Measurements from ENCODE around the gene SMARCA2. TPM values are rescaled to one million over a fixed set of nuclear protein-coding genes. Genes with fewer than 3 reads are reported as not detected.

SMARCA2 gene
- polyA plus RNA-seq, 10 donors = 89.7 to 134 (median 105) TPM

GRCh38 chr9:2036844-2037243 is 21.7 kb downstream of the SMARCA2 start:
- DNase-seq = no peak

GRCh38 chr9:2039294-2040180 is 24.4 kb downstream of the SMARCA2 start:
- DNase-seq = peak in 1 of 3 donors; percentile 69

GRCh38 chr9:2040828-2041227 is 25.7 kb downstream of the SMARCA2 start:
- DNase-seq = no peak

- DNase-seq = no peak
These were observed 26.6 kb downstream of the SMARCA2 start for GRCh38 chr9:2041736-2042135.

GRCh38 chr9:2043243-2043642 is 28.1 kb downstream of the SMARCA2 start:
- no peak for DNase-seq

- DNase-seq = no peak
These were observed 28.8 kb downstream of the SMARCA2 start for GRCh38 chr9:2043881-2044462.

GRCh38 chr9:2047144-2047671 is 32.1 kb downstream of the SMARCA2 start:
- DNase-seq = no peak

GRCh38 chr9:2047916-2048315 is 32.8 kb downstream of the SMARCA2 start:
- DNase-seq = no peak

- no peak for DNase-seq
These were observed 35.1 kb downstream of the SMARCA2 start for GRCh38 chr9:2050236-2050635.

GRCh38 chr9:2053883-2054845 is 39.0 kb downstream of the SMARCA2 start:
- DNase-seq = peak in 2 of 3 donors; percentile 15 to 28

GRCh38 chr9:2055203-2055658 is 40.1 kb downstream of the SMARCA2 start:
- no peak for DNase-seq

- no peak for DNase-seq
These were observed 44.3 kb downstream of the SMARCA2 start for GRCh38 chr9:2059274-2059929.

GRCh38 chr9:2060424-2060823 is 45.3 kb downstream of the SMARCA2 start:
- DNase-seq = peak in 2 of 3 donors; percentile 15 to 22

GRCh38 chr9:2065704-2066103 is 50.6 kb downstream of the SMARCA2 start:
- DNase-seq = no peak

GRCh38 chr9:2066312-2067273 is 51.4 kb downstream of the SMARCA2 start:
- DNase-seq = no peak

GRCh38 chr9:2072752-2073405 is 57.7 kb downstream of the SMARCA2 start:
- no peak for DNase-seq

- no peak for DNase-seq
These were observed 67.6 kb downstream of the SMARCA2 start for GRCh38 chr9:2082772-2083171.

GRCh38 chr9:2083479-2083878 is 68.3 kb downstream of the SMARCA2 start:
- no peak for DNase-seq

GRCh38 chr9:2085716-2086115 is 70.6 kb downstream of the SMARCA2 start:
- DNase-seq = peak; percentile 85 to 92 (median 85)

All from muscle of back (tissue), 11 donors.